ENCODE results near the gene CISH. TPM values are rescaled to one million over a fixed set of nuclear protein-coding genes. Genes with fewer than 3 reads are reported as not detected.

The CISH gene
- total RNA-seq, 2 donors from 2014 or later: 4.7 to 9.9 TPM

DNA sequence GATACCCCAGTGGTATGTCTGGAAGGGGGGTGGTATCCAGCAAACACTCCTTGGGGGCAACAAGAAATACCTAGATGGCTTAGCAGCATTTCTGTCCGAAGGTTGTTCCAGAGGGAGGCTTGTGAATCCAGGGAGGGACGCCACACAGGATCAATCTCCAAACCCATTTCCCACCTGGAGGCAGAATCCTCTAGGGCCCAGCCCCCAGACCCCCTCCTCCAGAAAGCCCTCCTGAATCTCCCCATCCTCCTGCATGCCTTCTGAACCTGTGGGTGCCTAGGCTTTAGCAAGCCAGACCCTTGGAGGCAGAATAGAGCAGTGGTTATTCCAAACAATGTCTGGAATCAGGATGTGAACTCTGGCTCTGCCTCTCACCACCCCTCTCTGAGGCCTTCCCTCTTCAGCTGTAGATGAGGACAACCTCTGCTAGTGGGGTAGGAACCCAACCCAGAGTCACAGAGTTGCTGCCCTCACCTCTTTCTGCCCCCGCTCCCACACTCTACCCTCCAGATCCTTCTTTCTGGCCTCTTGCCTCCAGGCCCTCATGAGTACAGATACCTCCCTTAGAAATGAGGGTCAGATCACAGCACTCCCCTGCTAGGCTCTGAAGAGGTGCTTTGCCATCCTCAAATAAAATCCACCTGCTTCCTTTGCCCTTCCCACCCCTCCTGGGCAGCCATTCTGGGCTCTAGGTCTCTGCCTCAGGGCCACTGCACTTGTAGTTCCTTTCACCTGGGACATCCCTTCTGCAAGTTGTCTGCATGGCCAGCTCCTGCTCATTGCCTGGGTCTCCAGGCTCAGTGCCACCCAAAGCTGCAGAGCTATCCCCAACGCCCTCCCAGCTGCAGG is 8.1 kb downstream of the CISH start:
- Histone ChIP-seq H3K9me3 (no peaks in the 10 kb centered on the region), H3K27me3 (no peaks in the 10 kb centered on the region), H3K36me3 (peaks cover 20% of the 10 kb centered on the region), H3K27ac (peak overlapping the region; percentile 94 to 98), H3K4me3 (no peak overlapping the region), H3K4me1 (peaks cover 0 to 91% of the 10 kb centered on the region in 2 donors)
- no peak for DNase-seq (ENCODE audit: low spot score)
- TF ChIP-seq, protein P1, sequence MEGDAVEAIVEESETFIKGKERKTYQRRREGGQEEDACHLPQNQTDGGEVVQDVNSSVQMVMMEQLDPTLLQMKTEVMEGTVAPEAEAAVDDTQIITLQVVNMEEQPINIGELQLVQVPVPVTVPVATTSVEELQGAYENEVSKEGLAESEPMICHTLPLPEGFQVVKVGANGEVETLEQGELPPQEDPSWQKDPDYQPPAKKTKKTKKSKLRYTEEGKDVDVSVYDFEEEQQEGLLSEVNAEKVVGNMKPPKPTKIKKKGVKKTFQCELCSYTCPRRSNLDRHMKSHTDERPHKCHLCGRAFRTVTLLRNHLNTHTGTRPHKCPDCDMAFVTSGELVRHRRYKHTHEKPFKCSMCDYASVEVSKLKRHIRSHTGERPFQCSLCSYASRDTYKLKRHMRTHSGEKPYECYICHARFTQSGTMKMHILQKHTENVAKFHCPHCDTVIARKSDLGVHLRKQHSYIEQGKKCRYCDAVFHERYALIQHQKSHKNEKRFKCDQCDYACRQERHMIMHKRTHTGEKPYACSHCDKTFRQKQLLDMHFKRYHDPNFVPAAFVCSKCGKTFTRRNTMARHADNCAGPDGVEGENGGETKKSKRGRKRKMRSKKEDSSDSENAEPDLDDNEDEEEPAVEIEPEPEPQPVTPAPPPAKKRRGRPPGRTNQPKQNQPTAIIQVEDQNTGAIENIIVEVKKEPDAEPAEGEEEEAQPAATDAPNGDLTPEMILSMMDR (IDR thresholded peaks at IDR 0.05): no peak

GRCh38 chr3:50602595-50603191 is 8.9 kb downstream of the CISH start:
- DNase-seq (ENCODE audit: low spot score): no peak
- Histone ChIP-seq H3K27me3 (no peaks in the 10 kb centered on the region), H3K4me3 (no peak overlapping the region), H3K27ac (peak overlapping the region; percentile 94 to 98), H3K36me3 (peaks cover 16% of the 10 kb centered on the region), H3K9me3 (no peaks in the 10 kb centered on the region), H3K4me1 (peaks cover 0 to 88% of the 10 kb centered on the region in 2 donors)
- TF ChIP-seq, protein P1 (IDR thresholded peaks at IDR 0.05): no peak

DNA sequence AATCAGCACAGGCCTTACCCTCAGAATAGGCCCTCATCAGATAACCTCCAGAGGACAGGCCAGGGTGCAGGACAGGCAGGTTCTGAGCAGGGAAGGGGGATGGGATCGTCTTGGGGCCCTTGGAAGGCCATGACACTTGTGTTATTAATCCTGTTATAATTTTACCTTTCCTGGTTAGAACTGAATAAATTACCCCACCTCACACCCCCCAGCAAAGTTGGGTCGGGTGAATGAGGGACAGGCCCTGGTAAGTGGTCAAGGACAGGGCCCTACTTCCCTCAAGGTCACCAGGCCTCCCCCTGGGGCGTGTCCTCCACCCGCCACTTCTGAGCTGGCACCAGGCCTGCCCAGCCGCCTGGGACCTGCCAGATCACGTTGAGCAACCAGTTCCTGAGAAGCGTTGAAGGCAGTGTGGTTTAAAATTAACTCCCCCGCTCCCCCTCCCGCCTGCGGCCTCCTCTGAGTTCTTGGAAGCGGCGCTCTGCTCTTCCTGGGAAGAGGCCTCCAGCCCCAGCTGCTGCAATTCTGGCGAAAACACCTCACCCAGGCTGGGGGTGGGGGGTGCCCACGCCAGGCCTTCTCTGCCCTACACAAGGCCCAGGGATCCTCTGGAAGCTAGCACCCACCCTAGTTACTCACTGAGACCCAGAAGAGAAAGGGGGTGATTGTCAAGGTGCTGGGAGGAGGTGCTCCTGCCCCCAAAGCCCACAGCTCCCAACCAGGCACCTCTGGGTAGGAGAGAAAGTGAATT is 10.6 kb downstream of the CISH start:
- TF ChIP-seq, protein P1 (IDR thresholded peaks at IDR 0.05): no peak
- H3K36me3 ChIP-seq: no peaks in the 10 kb centered on the region
- H3K4me1 ChIP-seq: peaks cover 0 to 73% of the 10 kb centered on the region in 2 donors
- H3K4me3 ChIP-seq: peak overlapping the region in 1 of 2 donors; percentile 16
- no peaks in the 10 kb centered on the region for H3K27me3 ChIP-seq
- H3K27ac ChIP-seq: peak overlapping the region; percentile 94 to 98
- no peaks in the 10 kb centered on the region for H3K9me3 ChIP-seq
- peak; percentile 96 for DNase-seq (ENCODE audit: low spot score)

- no peaks in the 10 kb centered on the region for H3K36me3 ChIP-seq
- H3K4me1 ChIP-seq: peaks cover 0 to 65% of the 10 kb centered on the region in 2 donors
- no peak for DNase-seq (ENCODE audit: low spot score)
Measured at GRCh38 chr3:50600141-50600753, 11.3 kb downstream of the CISH start.

GRCh38 chr3:50599716-50600118 is 11.9 kb downstream of the CISH start:
- Histone ChIP-seq H3K4me1 (peaks cover 0 to 60% of the 10 kb centered on the region in 2 donors), H3K9me3 (no peaks in the 10 kb centered on the region), H3K4me3 (no peak overlapping the region), H3K27ac (peak overlapping the region; percentile 94 to 98), H3K36me3 (no peaks in the 10 kb centered on the region), H3K27me3 (no peaks in the 10 kb centered on the region)
- TF ChIP-seq, protein P1 (IDR thresholded peaks at IDR 0.05): no peak
- DNase-seq (ENCODE audit: low spot score): no peak

More at GRCh38 chr3:50600141-50600753, 11.3 kb downstream of the CISH start:
- Histone ChIP-seq H3K9me3 (no peaks in the 10 kb centered on the region), H3K27me3 (no peaks in the 10 kb centered on the region), H3K27ac (peak overlapping the region; percentile 94 to 98), H3K4me3 (no peak overlapping the region)
- TF ChIP-seq, protein P1 (IDR thresholded peaks at IDR 0.05): no peak

Data from right atrium auricular region (tissue), 2 donors.